ENCODE data around the gene ZSCAN30. TPM values are rescaled to one million over a fixed set of nuclear protein-coding genes. Genes with fewer than 3 reads are reported as not detected.

Gene ZSCAN30
- total RNA-seq, 4 donors from 2014 or later: 5.5 to 18.1 (median 8.0) TPM

DNA sequence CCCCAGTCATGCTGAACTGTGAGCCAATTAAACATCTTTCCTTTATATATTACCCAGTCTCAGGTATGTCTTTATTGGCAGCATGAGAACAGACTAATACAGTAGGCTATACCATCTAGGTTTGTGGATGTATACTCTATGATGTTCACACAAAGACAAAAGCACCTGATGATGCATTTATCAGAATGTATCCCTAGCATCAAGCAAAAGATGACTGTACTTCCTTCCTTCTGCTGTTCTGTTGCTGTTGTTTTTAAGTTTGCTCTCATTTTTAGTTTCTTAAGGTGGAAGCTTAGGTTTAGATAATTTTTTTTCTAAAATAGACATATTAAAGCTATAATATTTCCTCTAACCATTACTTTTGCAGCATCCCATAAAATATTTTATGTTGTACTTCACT lies 12.4 kb downstream of the ZSCAN30 start:
- intact Hi-C loops (cut with DNase I; ENCODE audit: low total_unique reads): no loop called here
- TF ChIP-seq POLR2A (IDR thresholded peaks at IDR 0.05): no peak
- TF ChIP-seq, protein P1, sequence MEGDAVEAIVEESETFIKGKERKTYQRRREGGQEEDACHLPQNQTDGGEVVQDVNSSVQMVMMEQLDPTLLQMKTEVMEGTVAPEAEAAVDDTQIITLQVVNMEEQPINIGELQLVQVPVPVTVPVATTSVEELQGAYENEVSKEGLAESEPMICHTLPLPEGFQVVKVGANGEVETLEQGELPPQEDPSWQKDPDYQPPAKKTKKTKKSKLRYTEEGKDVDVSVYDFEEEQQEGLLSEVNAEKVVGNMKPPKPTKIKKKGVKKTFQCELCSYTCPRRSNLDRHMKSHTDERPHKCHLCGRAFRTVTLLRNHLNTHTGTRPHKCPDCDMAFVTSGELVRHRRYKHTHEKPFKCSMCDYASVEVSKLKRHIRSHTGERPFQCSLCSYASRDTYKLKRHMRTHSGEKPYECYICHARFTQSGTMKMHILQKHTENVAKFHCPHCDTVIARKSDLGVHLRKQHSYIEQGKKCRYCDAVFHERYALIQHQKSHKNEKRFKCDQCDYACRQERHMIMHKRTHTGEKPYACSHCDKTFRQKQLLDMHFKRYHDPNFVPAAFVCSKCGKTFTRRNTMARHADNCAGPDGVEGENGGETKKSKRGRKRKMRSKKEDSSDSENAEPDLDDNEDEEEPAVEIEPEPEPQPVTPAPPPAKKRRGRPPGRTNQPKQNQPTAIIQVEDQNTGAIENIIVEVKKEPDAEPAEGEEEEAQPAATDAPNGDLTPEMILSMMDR (IDR thresholded peaks at IDR 0.05): no peak
- H3K4me3 ChIP-seq (ENCODE audit: low read depth, poor library complexity, severe bottlenecking): no peak overlapping the region
- DNase-seq (ENCODE audit: low spot score in 2 of 2): no peak

DNA sequence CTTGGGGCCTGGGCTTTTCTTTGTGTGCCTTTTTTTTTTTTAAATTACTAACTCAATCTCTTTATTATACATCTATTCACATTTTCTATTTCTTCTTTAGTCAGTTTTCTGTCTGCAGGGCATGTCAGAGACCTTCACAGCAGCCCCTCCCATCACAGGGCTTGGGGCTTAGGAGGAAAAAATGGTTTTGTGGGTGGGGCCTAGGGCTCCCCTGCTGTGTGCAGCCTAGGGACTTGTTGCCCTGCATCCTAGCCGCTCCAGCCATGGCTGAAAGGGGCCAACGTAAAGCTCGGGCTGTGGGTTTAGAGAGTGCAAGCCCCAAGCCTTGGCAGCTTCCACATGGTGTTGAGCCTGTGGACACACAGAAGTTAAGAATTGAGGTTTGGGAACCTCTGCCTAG lies 13.8 kb downstream of the ZSCAN30 start:
- H3K4me3 ChIP-seq (ENCODE audit: low read depth, poor library complexity, severe bottlenecking): no peak overlapping the region
- no peak for DNase-seq (ENCODE audit: low spot score in 2 of 2)
- intact Hi-C loops (cut with DNase I; ENCODE audit: low total_unique reads): no loop called here
- no peak for TF ChIP-seq POLR2A (IDR thresholded peaks at IDR 0.05)
- TF ChIP-seq, protein P1 (IDR thresholded peaks at IDR 0.05): no peak
- WGBS, 2 donors: 92 to 100% methylated on average over 2 to 3 of the region's 3 CpGs

DNA sequence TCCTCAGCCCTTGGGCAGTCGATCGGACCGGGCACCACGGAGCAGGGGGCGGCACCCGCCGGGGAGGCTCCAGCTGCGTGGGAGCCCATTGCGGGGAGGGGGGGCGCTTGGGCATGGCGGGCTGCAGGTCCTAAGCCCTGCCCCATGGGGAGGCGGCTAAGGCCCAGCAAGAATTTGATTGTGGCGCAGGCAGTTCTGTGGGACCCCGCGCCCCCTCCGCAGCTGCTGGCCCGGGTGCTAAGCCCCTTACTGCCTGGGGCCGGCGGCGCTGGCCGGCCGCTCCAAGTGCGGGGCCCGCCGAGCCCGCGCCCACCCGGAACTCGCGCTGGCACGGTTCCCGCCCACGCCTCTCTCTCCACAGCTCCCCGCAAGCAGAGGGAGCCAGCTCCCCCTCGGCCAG lies 18.4 kb downstream of the ZSCAN30 start:
- H3K4me3 ChIP-seq (ENCODE audit: low read depth, poor library complexity, severe bottlenecking): no peak overlapping the region
- no peak for DNase-seq (ENCODE audit: low spot score in 2 of 2)
- TF ChIP-seq, protein P1 (IDR thresholded peaks at IDR 0.05): no peak
- intact Hi-C loops (cut with DNase I; ENCODE audit: low total_unique reads): no loop called here
- 93 to 97% methylated on average over 21 to 24 of the region's 35 CpGs for whole genome bisulfite sequencing, 2 donors

DNA sequence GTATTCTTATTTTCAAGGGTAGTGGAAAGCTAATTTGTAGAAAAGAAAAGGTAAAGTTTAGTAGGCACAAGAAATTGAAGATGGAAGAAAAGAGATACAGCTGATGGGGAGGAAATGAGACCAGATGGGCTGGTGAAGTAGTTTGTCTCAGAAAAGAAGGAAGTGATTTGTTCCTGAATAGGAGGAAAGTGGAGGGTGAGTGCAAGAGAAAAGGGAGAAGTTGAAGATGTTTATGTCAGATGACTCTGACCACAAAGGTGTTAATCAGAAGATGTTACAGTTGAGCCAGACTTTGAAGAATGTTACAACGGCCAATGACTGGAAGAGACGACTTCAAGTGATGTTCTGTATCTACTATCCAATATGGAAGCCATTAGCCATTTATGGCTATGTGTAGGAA lies 21.2 kb downstream of the ZSCAN30 start:
- DNase-seq (ENCODE audit: low spot score in 2 of 2): no peak
- intact Hi-C loops (cut with DNase I; ENCODE audit: low total_unique reads): no loop called here
- TF ChIP-seq, protein P1 (IDR thresholded peaks at IDR 0.05): no peak
- TF ChIP-seq POLR2A (IDR thresholded peaks at IDR 0.05): no peak
- H3K4me3 ChIP-seq (ENCODE audit: low read depth, poor library complexity, severe bottlenecking): no peak overlapping the region
- 81 to 84% methylated on average over 2 of the region's 2 CpGs for WGBS, 2 donors

DNA sequence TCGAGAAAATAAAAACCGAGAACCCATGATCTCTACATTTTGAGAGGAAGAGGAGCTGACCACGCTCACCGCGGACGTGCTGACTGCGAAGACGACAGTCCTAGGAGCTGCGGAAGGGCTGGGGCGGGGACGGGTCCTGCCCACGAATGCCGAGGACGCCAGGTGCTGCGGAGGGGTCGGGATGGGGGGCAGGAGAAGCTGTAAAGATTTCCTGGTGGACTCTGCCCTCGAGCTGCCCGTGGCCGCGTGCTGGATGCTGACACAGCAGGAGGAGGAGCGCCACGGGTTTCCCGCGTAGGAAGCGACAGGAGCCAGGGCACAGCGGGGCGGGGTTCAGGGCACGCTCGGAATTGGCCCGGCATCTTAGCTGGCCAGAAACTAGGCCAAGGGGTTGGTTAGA lies 22.2 kb downstream of the ZSCAN30 start:
- no peak for TF ChIP-seq POLR2A (IDR thresholded peaks at IDR 0.05)
- TF ChIP-seq, protein P1 (IDR thresholded peaks at IDR 0.05): no peak
- intact Hi-C loops (cut with DNase I; ENCODE audit: low total_unique reads): no loop called here
- WGBS, 2 donors: 38 to 62% methylated on average over 30 of the region's 30 CpGs
- DNase-seq (ENCODE audit: low spot score in 2 of 2): no peak
- no peak overlapping the region for H3K4me3 ChIP-seq (ENCODE audit: low read depth, poor library complexity, severe bottlenecking)

DNA sequence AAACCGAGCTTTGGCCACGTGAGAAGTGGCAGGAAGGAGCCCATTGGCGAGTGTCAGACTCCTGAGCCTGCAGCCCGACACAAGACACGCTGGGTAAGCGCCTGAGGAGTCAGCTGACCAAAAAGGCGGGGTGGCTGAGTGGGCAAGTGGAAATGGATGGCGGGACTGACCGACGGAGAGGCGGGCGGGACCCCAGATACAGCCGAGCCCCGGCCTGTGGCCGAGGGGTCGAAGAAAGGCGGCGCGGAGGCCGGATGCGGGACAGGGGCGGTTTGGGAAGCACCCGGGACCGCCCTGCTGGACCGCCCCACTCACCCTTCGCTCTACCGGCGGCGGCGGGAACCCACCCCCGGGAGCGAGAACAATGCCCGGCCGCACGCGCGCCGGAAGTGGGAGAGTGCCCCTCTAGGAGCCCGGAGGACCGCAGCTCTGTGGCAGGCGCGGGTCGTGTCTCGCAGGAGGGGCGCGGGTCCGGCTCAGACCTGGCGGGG lies 22.8 kb downstream of the ZSCAN30 start:
- TF ChIP-seq, protein P1 (IDR thresholded peaks at IDR 0.05): no peak
- no peak for TF ChIP-seq POLR2A (IDR thresholded peaks at IDR 0.05)
- 0 to 1% methylated on average over 34 to 45 of the region's 48 CpGs for WGBS, 2 donors

More for the DNA sequence above, 22.8 kb downstream of the ZSCAN30 start:
- DNase-seq (ENCODE audit: low spot score in 2 of 2): peak; percentile 63 to 95
- H3K4me3 ChIP-seq (ENCODE audit: low read depth, poor library complexity, severe bottlenecking): peak overlapping the region; percentile 34
- intact Hi-C loops (cut with DNase I; ENCODE audit: low total_unique reads): no loop called here
